Caco-2 (cell line): Measurements from ENCODE around the gene INCA1. TPM values are rescaled to one million over a fixed set of nuclear protein-coding genes. Genes with fewer than 3 reads are reported as not detected.
A peak's percentile ranks its signal among the peaks of the same experiment; 100 is the strongest.

Source experiments
- BruUV-seq: library from RNA; stranded (reverse); fragments of 400-500 nt; replicated peaks from 2 replicates; lab custom pipeline; 2021; lab: Mats Ljungman, UMichigan
- CTCF ChIA-PET: fragments of 300-600 bp; sonication (Branson Sonifier 250); formaldehyde crosslinking; loops from one replicate; lab custom pipeline; 2022; ENCODE audit warnings: antibody characterized with exemption; lab: Charles Lee
- POLR2A ChIA-PET: fragments of 300-600 bp; sonication (Branson Sonifier 250); formaldehyde crosslinking; loops from one replicate; lab custom pipeline; 2022; ENCODE audit warnings: antibody characterized with exemption; lab: Charles Lee
- DNase-seq, 2 experiments: peaks; one replicate each; pipeline versions ENCODE4 v3.0.0 to v3.0.0-alpha.2; 2020 to 2022
- H3K27me3 ChIP-seq: replicated peaks from 2 replicates; pipeline ENCODE4 v1.6.0; 2011; ENCODE audit warnings: low read length; ENCODE audit not compliant: control insufficient read depth, insufficient read depth
- H3K36me3 ChIP-seq: 2 replicates; pipeline ENCODE4 v1.5.1; 2011; ENCODE audit warnings: low read length; ENCODE audit not compliant: control insufficient read depth, insufficient read depth
- H3K4me1 ChIP-seq: fragments of 250-450 bp; sonication (Bioruptor Pico); 2 replicates; pipeline ENCODE4 v1.5.1; 2020; ENCODE audit warnings: mild to moderate bottlenecking
- H3K4me3 ChIP-seq: 2 replicates; pipeline ENCODE4 v1.5.1; 2011; ENCODE audit warnings: low read depth, mild to moderate bottlenecking, control low read depth, low read length
- H3K9me3 ChIP-seq: fragments of 250-450 bp; sonication (Bioruptor Pico); 2 replicates; pipeline ENCODE4 v1.5.1; 2020; ENCODE audit warnings: mild to moderate bottlenecking, moderate library complexity
- H3K27ac Mint-ChIP-seq: one replicate; pipeline ENCODE4 v1.8.0; 2022; ENCODE audit warnings: mixed read lengths; ENCODE audit not compliant: unreplicated experiment
- H3K27me3 Mint-ChIP-seq: one replicate; pipeline ENCODE4 v1.8.0; 2022; ENCODE audit warnings: mixed read lengths; ENCODE audit not compliant: insufficient read depth, unreplicated experiment
- H3K36me3 Mint-ChIP-seq: one replicate; pipeline ENCODE4 v1.8.0; 2022; ENCODE audit warnings: mild to moderate bottlenecking, mixed read lengths; ENCODE audit not compliant: insufficient read depth, unreplicated experiment
- H3K4me1 Mint-ChIP-seq: one replicate; pipeline ENCODE4 v1.8.0; 2022; ENCODE audit warnings: low read depth, mixed read lengths; ENCODE audit not compliant: unreplicated experiment
- H3K4me3 Mint-ChIP-seq: one replicate; pipeline ENCODE4 v1.8.0; 2022; ENCODE audit warnings: mild to moderate bottlenecking, moderate library complexity, mixed read lengths; ENCODE audit not compliant: unreplicated experiment
- H3K9me3 Mint-ChIP-seq: one replicate; pipeline ENCODE4 v1.8.0; 2022; ENCODE audit warnings: mixed read lengths; ENCODE audit not compliant: unreplicated experiment
- intact Hi-C: fragments of 100-400 bp; cut with micrococcal nuclease; formaldehyde crosslinking; loops from one replicate; pipeline ENCODE4 v1.10.0; 2022; ENCODE audit not compliant: unreplicated experiment
- total RNA-seq: library from RNA; stranded (reverse); gene quantifications from 2 replicates; pipeline ENCODE4 v1.2.3, GENCODE V29; 2022
- TF ChIP-seq, protein P1 (sequence below), 2 experiments: fragments of 200-600 bp in 1 of 2; IDR thresholded peaks; 1 replicate in 1 of 2; 2 replicates in 1 of 2; pipeline versions ENCODE4 v1.5.1 to v1.8.0; 2011 to 2022; ENCODE audit warnings: antibody characterized with exemption in 1 of 2, control low read depth in 1 of 2, inconsistent platforms in 1 of 2, low read depth in 1 of 2, low read length in 1 of 2, mild to moderate bottlenecking in 1 of 2, moderate library complexity in 1 of 2; ENCODE audit not compliant: insufficient read depth in 1 of 2, severe bottlenecking in 1 of 2, unreplicated experiment in 1 of 2

Gene INCA1
- total RNA-seq, 1 experiment from 2014 or later = 0.64 TPM

DNA sequence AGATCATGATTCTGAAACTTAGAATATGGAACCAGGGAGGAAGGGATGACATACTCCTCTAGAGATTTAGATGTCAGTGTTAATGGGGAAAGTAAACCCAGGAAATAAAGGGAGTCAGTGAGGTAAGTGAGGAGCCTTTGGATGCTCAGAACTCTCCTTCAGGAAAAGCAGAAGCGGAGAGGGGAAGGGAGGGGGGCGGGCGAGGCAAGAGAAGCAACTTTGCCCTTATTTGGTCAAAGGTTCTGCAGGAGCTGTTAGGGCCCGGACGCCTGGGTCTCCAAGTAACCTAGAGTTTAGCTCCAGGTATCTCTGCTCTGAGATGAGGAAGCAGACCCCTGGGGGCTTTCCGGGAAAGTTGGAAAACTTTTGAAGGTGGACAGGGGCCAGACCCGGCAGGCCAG lies 50.3 kb downstream of the INCA1 start:
- H3K4me3 Mint-ChIP-seq = peak overlapping the region; percentile 85
- H3K9me3 Mint-ChIP-seq = no peaks in the 10 kb centered on the region
- POLR2A ChIA-PET = no interaction called here
- peaks cover 10% of the 10 kb centered on the region for H3K4me1 Mint-ChIP-seq
- CTCF ChIA-PET = interaction anchor here (0.8 kb wide), 1 partner anchor 20 kb away, joined by 3 read pairs; the partner anchor contains the start of gene SPAG7
- Histone ChIP-seq H3K36me3 (no peaks in the 10 kb centered on the region; the same call in 1 of the 2 replicates), H3K27me3 (no peaks in the 10 kb centered on the region), H3K4me3 (peak overlapping the region; percentile 97), H3K9me3 (no peaks in the 10 kb centered on the region), H3K4me1 (peaks cover 15% of the 10 kb centered on the region)
- H3K36me3 Mint-ChIP-seq = peaks cover 43% of the 10 kb centered on the region
- H3K27me3 Mint-ChIP-seq = no peaks in the 10 kb centered on the region
- TF ChIP-seq, protein P1, sequence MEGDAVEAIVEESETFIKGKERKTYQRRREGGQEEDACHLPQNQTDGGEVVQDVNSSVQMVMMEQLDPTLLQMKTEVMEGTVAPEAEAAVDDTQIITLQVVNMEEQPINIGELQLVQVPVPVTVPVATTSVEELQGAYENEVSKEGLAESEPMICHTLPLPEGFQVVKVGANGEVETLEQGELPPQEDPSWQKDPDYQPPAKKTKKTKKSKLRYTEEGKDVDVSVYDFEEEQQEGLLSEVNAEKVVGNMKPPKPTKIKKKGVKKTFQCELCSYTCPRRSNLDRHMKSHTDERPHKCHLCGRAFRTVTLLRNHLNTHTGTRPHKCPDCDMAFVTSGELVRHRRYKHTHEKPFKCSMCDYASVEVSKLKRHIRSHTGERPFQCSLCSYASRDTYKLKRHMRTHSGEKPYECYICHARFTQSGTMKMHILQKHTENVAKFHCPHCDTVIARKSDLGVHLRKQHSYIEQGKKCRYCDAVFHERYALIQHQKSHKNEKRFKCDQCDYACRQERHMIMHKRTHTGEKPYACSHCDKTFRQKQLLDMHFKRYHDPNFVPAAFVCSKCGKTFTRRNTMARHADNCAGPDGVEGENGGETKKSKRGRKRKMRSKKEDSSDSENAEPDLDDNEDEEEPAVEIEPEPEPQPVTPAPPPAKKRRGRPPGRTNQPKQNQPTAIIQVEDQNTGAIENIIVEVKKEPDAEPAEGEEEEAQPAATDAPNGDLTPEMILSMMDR (IDR thresholded peaks at IDR 0.05; ENCODE audit: insufficient read depth in 1 of 2, low read depth in 1 of 2, low read length in 1 of 2, severe bottlenecking in 1 of 2, unreplicated experiment in 1 of 2) = no peak
- DNase-seq = no peak
- no TSS peak for BruUV-seq
- intact Hi-C loops = no loop called here
- peak overlapping the region; percentile 87 for H3K27ac Mint-ChIP-seq

GRCh38 chr17:4946312-4946976 lies 50.9 kb downstream of the INCA1 start:
- Histone ChIP-seq H3K27me3 (no peaks in the 10 kb centered on the region), H3K9me3 (no peaks in the 10 kb centered on the region), H3K36me3 (no peaks in the 10 kb centered on the region; the same call in 1 of the 2 replicates), H3K4me3 (peak overlapping the region; percentile 97), H3K4me1 (peaks cover 11% of the 10 kb centered on the region)
- no peak for DNase-seq
- TF ChIP-seq, protein P1 (IDR thresholded peaks at IDR 0.05; ENCODE audit: insufficient read depth in 1 of 2, low read depth in 1 of 2, low read length in 1 of 2, severe bottlenecking in 1 of 2, unreplicated experiment in 1 of 2) = no peak
- Mint-ChIP-seq H3K4me3 (peak overlapping the region; percentile 85), H3K9me3 (no peaks in the 10 kb centered on the region), H3K27ac (peak overlapping the region; percentile 87), H3K4me1 (peaks cover 9% of the 10 kb centered on the region), H3K36me3 (peaks cover 43% of the 10 kb centered on the region), H3K27me3 (no peaks in the 10 kb centered on the region)
- ChIA-PET POLR2A (no interaction called here), CTCF (interaction anchor here (0.8 kb wide), 1 partner anchor 21 kb away, joined by 3 read pairs; the partner anchor contains the start of gene SPAG7)
- intact Hi-C loops = no loop called here
- BruUV-seq = TSS peak; percentile 56

GRCh38 chr17:4945944-4946280 lies 51.4 kb downstream of the INCA1 start:
- Mint-ChIP-seq H3K27me3 (no peaks in the 10 kb centered on the region), H3K4me3 (peak overlapping the region; percentile 85), H3K36me3 (peaks cover 43% of the 10 kb centered on the region), H3K9me3 (no peaks in the 10 kb centered on the region), H3K27ac (peak overlapping the region; percentile 87), H3K4me1 (peaks cover 8% of the 10 kb centered on the region)
- no peaks in the 10 kb centered on the region for H3K9me3 ChIP-seq
- ChIA-PET POLR2A (no interaction called here), CTCF (no interaction called here)
- H3K4me1 ChIP-seq = 0 out of 2 replicates have a peak, but pooled peaks cover 7% of the 10 kb centered on the region
- TF ChIP-seq, protein P1 (IDR thresholded peaks at IDR 0.05; ENCODE audit: insufficient read depth in 1 of 2, low read depth in 1 of 2, low read length in 1 of 2, severe bottlenecking in 1 of 2, unreplicated experiment in 1 of 2) = no peak
- intact Hi-C loops = no loop called here
- DNase-seq = no peak
- BruUV-seq = no TSS peak
- no peak overlapping the region for H3K4me3 ChIP-seq
- H3K36me3 ChIP-seq = no peaks in the 10 kb centered on the region; the same call in 1 of the 2 replicates
- no peaks in the 10 kb centered on the region for H3K27me3 ChIP-seq
